Measurements from ENCODE around the gene SLC35A2. TPM values are rescaled to one million over a fixed set of nuclear protein-coding genes. Genes with fewer than 3 reads are reported as not detected.

SLC35A2 gene
- total RNA-seq, 4 donors from 2014 or later = 12.6 to 18.7 (median 18.5) TPM

DNA sequence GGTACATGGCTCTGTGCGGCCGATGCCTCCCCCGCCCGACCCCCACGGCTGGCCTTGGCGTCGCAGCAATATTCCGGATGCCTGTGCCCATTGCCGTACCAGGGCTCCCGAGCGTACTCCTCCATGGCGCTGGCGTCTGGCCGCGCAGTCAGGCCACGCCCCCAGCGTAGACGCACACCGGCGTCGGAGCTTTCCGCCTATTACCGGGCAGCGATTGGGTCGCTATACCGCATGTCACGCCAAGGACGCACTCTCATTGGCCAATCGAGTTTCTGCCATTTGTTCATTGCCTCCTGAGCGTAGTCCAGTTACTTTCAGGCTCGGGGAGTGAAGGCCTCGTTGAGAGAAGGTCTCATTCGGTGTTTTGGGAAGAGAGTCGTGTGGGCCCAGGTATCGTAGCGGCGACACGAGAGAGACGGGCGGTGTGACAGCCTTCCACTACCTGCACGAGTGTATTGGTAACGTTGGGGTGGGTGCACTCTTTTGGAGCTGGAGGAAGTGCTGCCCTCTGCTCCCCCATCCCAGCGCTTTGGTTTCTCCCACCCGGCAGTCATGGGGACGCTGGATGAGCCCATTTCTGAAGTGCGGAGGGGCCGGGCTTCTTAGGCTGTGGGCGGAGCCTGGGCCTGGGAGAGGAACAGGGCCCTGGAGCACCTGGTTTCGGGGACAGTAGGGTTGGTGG is 13.7 kb downstream of the SLC35A2 start, which contains the start of the genes PQBP1 and TIMM17B:
TSS of gene PQBP1 (plus strand) at position 306 of the 682 bp plus-strand sequence. CDS start 580 bp downstream, outside the sequence.
TSS of gene TIMM17B (minus strand) at position 144 of the 682 bp plus-strand sequence. CDS start at position 125, 19 bp downstream.
- peaks cover 0 to 12% of the 10 kb centered on the region in 2 donors for H3K4me1 ChIP-seq
- H3K27ac ChIP-seq = peak within 1 kb of the TSS; percentile 90 to 98 (median 95)
- intact Hi-C loops (cut with DNase I; ENCODE audit: low total_unique reads) = loop anchor here (1.0 to 10.0 kb wide), 5 partner anchors 96 to 300 kb away; partner anchors contain the start of genes GRIPAP1, MAGIX and WDR13
- peaks cover 0 to 15% of the 10 kb centered on the region in 2 donors for H3K36me3 ChIP-seq
- H3K27me3 ChIP-seq = no peaks in the 10 kb centered on the region
- in situ Hi-C loops (cut with MboI; ENCODE audit: low sequenced_read_pairs in 4 of 4) = loop anchor here in 1 of 4 donors (10.0 kb wide), 1 partner anchor 93 kb away; the partner anchor contains the start of gene HDAC6
- peak; percentile 95 to 97 for ATAC-seq
- TF ChIP-seq, protein P1, sequence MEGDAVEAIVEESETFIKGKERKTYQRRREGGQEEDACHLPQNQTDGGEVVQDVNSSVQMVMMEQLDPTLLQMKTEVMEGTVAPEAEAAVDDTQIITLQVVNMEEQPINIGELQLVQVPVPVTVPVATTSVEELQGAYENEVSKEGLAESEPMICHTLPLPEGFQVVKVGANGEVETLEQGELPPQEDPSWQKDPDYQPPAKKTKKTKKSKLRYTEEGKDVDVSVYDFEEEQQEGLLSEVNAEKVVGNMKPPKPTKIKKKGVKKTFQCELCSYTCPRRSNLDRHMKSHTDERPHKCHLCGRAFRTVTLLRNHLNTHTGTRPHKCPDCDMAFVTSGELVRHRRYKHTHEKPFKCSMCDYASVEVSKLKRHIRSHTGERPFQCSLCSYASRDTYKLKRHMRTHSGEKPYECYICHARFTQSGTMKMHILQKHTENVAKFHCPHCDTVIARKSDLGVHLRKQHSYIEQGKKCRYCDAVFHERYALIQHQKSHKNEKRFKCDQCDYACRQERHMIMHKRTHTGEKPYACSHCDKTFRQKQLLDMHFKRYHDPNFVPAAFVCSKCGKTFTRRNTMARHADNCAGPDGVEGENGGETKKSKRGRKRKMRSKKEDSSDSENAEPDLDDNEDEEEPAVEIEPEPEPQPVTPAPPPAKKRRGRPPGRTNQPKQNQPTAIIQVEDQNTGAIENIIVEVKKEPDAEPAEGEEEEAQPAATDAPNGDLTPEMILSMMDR (IDR thresholded peaks at IDR 0.05 in 4 of 5, conservative IDR thresholded peaks at IDR 0.05 in 1 of 5) = no peak
- TF ChIP-seq POLR2A (IDR thresholded peaks at IDR 0.05) = peak; percentile 76 to 88
- peak within 1 kb of the TSS; percentile 62 to 79 (median 72) for H3K4me3 ChIP-seq
- H3K9me3 ChIP-seq = no peaks in the 10 kb centered on the region
- peak; percentile 87 to 92 for DNase-seq

DNA sequence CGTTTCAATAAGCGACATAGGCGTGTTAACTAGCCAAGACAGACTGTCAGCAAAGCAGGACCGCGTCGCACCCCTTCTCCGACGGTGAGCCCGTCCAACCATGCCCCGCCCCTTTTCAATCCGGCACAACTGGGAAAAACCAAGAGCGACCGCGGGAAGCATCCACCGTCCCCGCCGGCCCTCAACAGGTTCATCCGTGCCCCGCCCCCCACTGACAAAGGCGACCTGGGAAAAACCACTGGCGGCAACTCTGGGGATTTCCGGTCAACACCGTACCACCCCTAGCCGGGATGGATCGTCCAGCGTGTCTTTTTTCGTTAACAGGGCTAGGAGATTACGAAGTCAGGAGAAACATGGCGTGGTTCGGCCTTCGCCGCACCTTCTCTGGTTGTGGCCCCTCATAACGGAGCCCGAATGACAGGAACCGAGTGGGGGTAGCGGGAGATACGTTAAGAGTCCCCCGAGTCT is 14.3 kb downstream of the SLC35A2 start:
- in situ Hi-C loops (cut with MboI; ENCODE audit: low sequenced_read_pairs in 4 of 4) (loop anchor here in 1 of 4 donors (10.0 kb wide), 1 partner anchor 92 kb away; the partner anchor contains the start of gene HDAC6), intact Hi-C loops (cut with DNase I; ENCODE audit: low total_unique reads) (loop anchor here (1.0 to 10.0 kb wide), 5 partner anchors 96 to 300 kb away; partner anchors contain the start of genes GRIPAP1, MAGIX and WDR13)
- DNase-seq = peak; percentile 58 to 77

DNA sequence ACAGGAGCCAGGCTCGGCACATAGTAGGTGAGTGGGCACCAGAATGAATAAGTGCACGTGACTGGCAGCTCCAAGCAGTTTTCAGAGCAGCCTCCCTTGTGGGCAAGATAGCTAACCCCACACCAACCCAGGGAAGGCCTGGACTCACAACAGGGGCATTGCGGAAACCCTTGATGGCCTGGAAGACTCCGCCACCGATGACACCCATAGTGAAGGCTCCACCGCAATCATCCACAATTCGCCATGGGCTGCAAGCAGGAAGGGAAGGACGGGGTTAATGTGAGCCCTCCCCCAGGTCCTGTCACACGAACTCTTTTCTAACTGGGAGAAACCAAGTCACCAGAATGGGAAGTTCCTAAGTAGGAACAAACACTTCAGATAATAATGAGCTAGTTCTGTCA is 14.8 kb downstream of the SLC35A2 start:
- Histone ChIP-seq H3K27ac (peak overlapping the region; percentile 90 to 98 (median 95)), H3K36me3 (peaks cover 0 to 6% of the 10 kb centered on the region in 2 donors), H3K4me1 (peaks cover 5 to 16% of the 10 kb centered on the region in 2 donors), H3K4me3 (peak overlapping the region; percentile 62 to 79 (median 72)), H3K9me3 (no peaks in the 10 kb centered on the region), H3K27me3 (no peaks in the 10 kb centered on the region)
- no peak for ATAC-seq
- TF ChIP-seq, protein P1 (IDR thresholded peaks at IDR 0.05 in 4 of 5, conservative IDR thresholded peaks at IDR 0.05 in 1 of 5) = no peak
- TF ChIP-seq POLR2A (IDR thresholded peaks at IDR 0.05) = no peak
- no peak for DNase-seq
- intact Hi-C loops (cut with DNase I; ENCODE audit: low total_unique reads) = loop anchor here (1.0 to 10.0 kb wide), 5 partner anchors 95 to 299 kb away; partner anchors contain the start of genes GRIPAP1, MAGIX and WDR13
- in situ Hi-C loops (cut with MboI; ENCODE audit: low sequenced_read_pairs in 4 of 4) = loop anchor here in 1 of 4 donors (10.0 kb wide), 1 partner anchor 92 kb away; the partner anchor contains the start of gene HDAC6

More for the DNA sequence above, 14.3 kb downstream of the SLC35A2 start:
- TF ChIP-seq, protein P1 (IDR thresholded peaks at IDR 0.05 in 4 of 5, conservative IDR thresholded peaks at IDR 0.05 in 1 of 5) = no peak
- no peak for TF ChIP-seq POLR2A (IDR thresholded peaks at IDR 0.05)
- H3K27me3 ChIP-seq = no peaks in the 10 kb centered on the region
- H3K4me3 ChIP-seq = peak overlapping the region; percentile 62 to 79 (median 72)
- no peaks in the 10 kb centered on the region for H3K9me3 ChIP-seq
- peak; percentile 31 to 64 for ATAC-seq
- H3K4me1 ChIP-seq = peaks cover under 1 to 12% of the 10 kb centered on the region in 2 donors
- peaks cover 0 to 12% of the 10 kb centered on the region in 2 donors for H3K36me3 ChIP-seq
- peak overlapping the region; percentile 90 to 98 (median 95) for H3K27ac ChIP-seq

- H3K9me3 ChIP-seq = no peaks in the 10 kb centered on the region
- TF ChIP-seq POLR2A (IDR thresholded peaks at IDR 0.05) = no peak
- TF ChIP-seq, protein P1 (IDR thresholded peaks at IDR 0.05 in 4 of 5, conservative IDR thresholded peaks at IDR 0.05 in 1 of 5) = no peak
- no peak overlapping the region for H3K27ac ChIP-seq
- peaks cover 0 to 4% of the 10 kb centered on the region in 2 donors for H3K36me3 ChIP-seq
- in situ Hi-C loops (cut with MboI; ENCODE audit: low sequenced_read_pairs in 4 of 4) = loop anchor here in 1 of 4 donors (10.0 kb wide), 1 partner anchor 90 kb away; the partner anchor contains the start of gene HDAC6
- H3K4me1 ChIP-seq = peaks cover 5 to 16% of the 10 kb centered on the region in 2 donors
- H3K4me3 ChIP-seq = no peak overlapping the region
- intact Hi-C loops (cut with DNase I; ENCODE audit: low total_unique reads) = loop anchor here (5.0 to 10.0 kb wide), 5 partner anchors 107 to 298 kb away; partner anchors contain the start of genes GRIPAP1, MAGIX, TFE3 and WDR13
- DNase-seq (no peak), ATAC-seq (no peak)
- no peaks in the 10 kb centered on the region for H3K27me3 ChIP-seq
Observed at GRCh38 chrX:48894891-48895290, 16.6 kb downstream of the SLC35A2 start.
